Ishikawa (cell line): ENCODE data around the gene LYST.

Source experiments
- CEBPB ChIP-seq: IDR thresholded peaks from 2 replicates; pipeline ENCODE4 v1.6.1; 2012
- CREB1 ChIP-seq: IDR thresholded peaks from 2 replicates; pipeline ENCODE4 v1.6.1; 2012; ENCODE audit warnings: low read depth
- EGR1 ChIP-seq: IDR thresholded peaks from 2 replicates; pipeline ENCODE4 v1.6.1; 2012
- EP300 ChIP-seq: IDR thresholded peaks from 2 replicates; pipeline ENCODE4 v1.6.1; 2012; ENCODE audit warnings: borderline replicate concordance
- FOXM1 ChIP-seq: IDR thresholded peaks from 2 replicates; pipeline ENCODE4 v1.6.1; 2012; ENCODE audit warnings: low read depth, borderline replicate concordance
- MAX ChIP-seq: IDR thresholded peaks from 2 replicates; pipeline ENCODE4 v1.6.1; 2012
- NFIC ChIP-seq: IDR thresholded peaks from 2 replicates; pipeline ENCODE4 v1.6.1; 2012
- RAD21 ChIP-seq: IDR thresholded peaks from 2 replicates; pipeline ENCODE4 v1.6.1; 2012; ENCODE audit warnings: low read depth
- REST ChIP-seq: IDR thresholded peaks from 2 replicates; pipeline ENCODE4 v1.6.1; 2012; ENCODE audit warnings: low read depth, mild to moderate bottlenecking
- TAF1 ChIP-seq: IDR thresholded peaks from 2 replicates; pipeline ENCODE4 v1.6.1; 2012; ENCODE audit warnings: low read depth, mild to moderate bottlenecking
- TCF12 ChIP-seq: IDR thresholded peaks from 2 replicates; pipeline ENCODE4 v1.6.1; 2012; ENCODE audit warnings: low read depth
- TEAD4 ChIP-seq: IDR thresholded peaks from 2 replicates; pipeline ENCODE4 v1.6.1; 2012
- USF1 ChIP-seq: IDR thresholded peaks from 2 replicates; pipeline ENCODE4 v1.6.1; 2012
- YY1 ChIP-seq: IDR thresholded peaks from 2 replicates; pipeline ENCODE4 v1.6.1; 2012; ENCODE audit warnings: low read depth
- ZBTB7A ChIP-seq: IDR thresholded peaks from 2 replicates; pipeline ENCODE4 v1.6.1; 2012; ENCODE audit warnings: low read depth

Gene LYST

GRCh38 chr1:235783148-235783776, 83.4 kb downstream of the LYST start:
- peak; percentile 60 for TF ChIP-seq RAD21
- no peak for TF ChIP-seq ZBTB7A

- no peak for TF ChIP-seq RAD21
- no peak for TF ChIP-seq ZBTB7A
Observed at GRCh38 chr1:235782601-235783000, 84.1 kb downstream of the LYST start.

- TF ChIP-seq EGR1 (no peak), REST (no peak), TEAD4 (no peak), CREB1 (no peak), RAD21 (no peak), EP300 (no peak), YY1 (no peak), TAF1 (no peak), FOXM1 (no peak), CEBPB (no peak), USF1 (no peak), NFIC (no peak), TCF12 (no peak)
Observed at GRCh38 chr1:235781807-235782206, 84.9 kb downstream of the LYST start.

GRCh38 chr1:235779770-235780169, 86.9 kb downstream of the LYST start:
- TF ChIP-seq ZBTB7A (no peak), YY1 (no peak), TCF12 (no peak), CREB1 (no peak), EP300 (no peak), NFIC (no peak), REST (no peak), RAD21 (no peak), CEBPB (no peak), EGR1 (no peak), TAF1 (no peak), TEAD4 (no peak), USF1 (no peak), MAX (no peak), FOXM1 (no peak)

- TF ChIP-seq TCF12 (no peak), YY1 (no peak), TAF1 (no peak), CEBPB (no peak), NFIC (no peak), ZBTB7A (no peak), REST (no peak), CREB1 (no peak), TEAD4 (no peak), MAX (no peak), EGR1 (no peak)
Observed at GRCh38 chr1:235776396-235776795, 90.3 kb downstream of the LYST start.
